CD4-positive, alpha-beta T cell treated with Interleukin-15 for 4 hours (primary cell): ENCODE measurements around the gene H6PD.

ENCODE experiments used
- DNase-seq: peaks from one replicate; pipeline ENCODE4 v3.0.0-alpha.2; 2020; ENCODE audit warnings: low spot score

Gene H6PD

DNA sequence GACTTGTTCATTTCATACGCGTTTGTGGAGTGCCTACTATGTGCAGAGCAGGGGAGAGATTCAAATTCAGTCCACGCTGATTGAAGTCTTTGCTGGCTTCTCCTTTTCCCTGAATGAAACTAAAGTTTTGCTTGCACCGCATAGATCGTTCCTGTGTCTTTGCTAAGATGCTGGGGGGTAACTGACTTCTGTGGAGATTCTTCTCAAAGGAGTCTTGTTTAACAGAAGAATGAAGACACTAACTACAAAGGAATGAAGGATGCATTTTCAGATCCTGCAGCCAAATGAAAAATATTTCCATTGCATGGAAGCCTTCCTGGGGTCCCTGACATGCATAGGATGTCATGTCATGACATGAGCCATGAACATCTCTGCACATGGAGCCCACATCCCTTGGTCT, 26.9 kb upstream of the H6PD start:
- no peak for DNase-seq

DNA sequence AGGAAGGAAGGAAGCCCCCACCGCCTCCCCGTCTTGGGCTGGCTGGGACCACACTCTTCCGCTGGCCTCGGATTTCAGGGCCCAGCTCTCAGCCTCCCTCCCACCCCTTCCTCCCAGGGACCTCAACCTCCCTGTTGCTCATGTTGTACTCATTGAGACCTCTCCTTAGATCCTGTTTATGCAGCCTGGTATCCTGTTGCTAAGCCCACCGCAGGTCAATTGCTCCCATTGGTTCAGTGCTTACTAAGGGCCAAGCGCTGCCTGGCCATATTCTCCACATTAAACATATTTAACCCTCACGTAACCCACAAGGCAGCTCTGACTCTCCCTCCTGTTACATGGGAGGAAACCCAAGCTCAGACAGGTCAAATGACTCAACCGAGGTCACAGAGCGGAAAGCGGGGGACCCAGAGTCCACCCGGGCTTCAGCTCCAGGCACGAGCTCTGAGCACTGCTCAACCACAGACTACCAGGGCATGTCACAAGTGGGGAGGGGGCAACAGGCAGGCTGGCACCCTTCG, 23.2 kb upstream of the H6PD start:
- no peak for DNase-seq

DNA sequence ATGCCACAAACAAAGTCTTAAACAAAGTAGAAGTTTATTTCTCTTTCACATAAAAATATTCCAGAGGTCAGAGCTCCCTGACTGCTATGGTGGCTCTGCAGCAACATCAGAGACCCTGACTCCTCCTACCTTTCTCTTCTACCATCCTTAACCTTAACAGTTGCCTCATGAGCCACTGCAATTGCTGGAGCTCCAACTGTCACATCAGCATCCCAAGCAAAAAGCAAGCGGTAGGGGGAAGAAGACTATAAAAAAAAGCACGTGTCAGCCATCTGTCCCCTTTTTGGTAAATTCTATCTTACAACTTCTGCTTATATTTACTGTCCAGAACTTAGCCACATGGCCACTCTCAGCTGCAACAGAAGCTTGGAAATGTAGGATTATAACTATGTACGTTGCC, 21.8 kb upstream of the H6PD start:
- DNase-seq, result no peak

- no peak for DNase-seq
Measured at GRCh38 chr1:9213956-9214355, 20.6 kb upstream of the H6PD start.

DNA sequence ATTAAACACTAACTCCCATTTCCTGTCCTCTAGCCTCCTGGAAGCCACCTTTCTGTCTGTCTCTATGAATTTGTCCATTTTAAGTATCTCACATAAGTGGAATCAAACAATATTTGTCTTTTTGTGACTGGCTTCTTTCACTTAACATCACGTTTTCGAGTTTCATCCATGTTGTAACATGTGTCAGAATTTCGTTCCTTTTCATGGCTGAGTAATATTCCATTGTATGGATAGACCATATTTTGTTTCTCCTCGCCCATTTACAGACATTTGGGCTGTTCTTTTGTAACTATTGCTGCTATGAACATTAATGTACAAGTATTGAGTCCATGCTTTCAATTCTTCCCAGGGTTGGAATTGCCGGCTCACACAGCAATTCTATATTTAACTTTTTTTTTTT, 15.7 kb upstream of the H6PD start:
- DNase-seq, result no peak

GRCh38 chr1:9222846-9223625, 11.5 kb upstream of the H6PD start:
- no peak for DNase-seq

- DNase-seq, result no peak
Measured at GRCh38 chr1:9224664-9225410, 9.7 kb upstream of the H6PD start.

- no peak for DNase-seq
Measured at GRCh38 chr1:9225411-9225785, 9.2 kb upstream of the H6PD start.

DNA sequence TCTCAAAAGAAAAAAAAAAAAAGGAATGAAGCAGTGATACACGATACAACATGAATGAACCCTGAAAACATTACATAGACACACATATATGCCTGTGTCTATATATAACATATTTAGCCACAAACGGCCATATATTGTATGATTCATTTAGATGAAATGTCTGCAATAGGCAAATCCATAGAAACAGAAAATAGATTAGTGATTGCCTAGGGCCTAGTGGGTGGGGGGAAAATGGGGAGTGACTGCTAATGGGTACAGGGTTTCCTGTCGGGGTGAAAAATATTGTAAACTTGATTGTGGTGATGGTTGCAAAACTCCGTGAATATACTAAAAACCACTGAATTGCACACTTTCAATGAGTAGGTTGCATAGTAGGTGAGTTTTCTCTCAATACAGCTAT, 6.0 kb upstream of the H6PD start:
- no peak for DNase-seq

DNA sequence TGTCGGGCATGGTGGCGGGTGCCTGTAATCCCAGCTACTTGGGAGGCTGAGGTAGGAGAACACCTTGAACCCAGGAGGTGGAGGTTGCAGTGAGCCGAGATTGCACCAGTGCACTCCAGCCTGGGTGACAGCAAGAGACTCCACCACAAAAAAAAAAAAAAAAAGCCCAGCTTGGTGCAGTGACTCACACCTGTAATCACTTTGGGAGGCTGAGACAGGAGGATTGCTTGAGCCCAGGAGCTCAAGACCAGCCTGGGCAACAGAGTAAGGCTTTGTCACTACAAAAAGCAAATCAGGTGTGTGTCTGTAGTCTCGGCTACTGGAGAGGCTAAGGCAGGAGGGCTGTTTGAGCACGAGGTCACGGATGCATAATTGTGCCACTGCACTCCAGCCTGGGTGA, 5.0 kb upstream of the H6PD start:
- no peak for DNase-seq

GRCh38 chr1:9230869-9231533, 3.6 kb upstream of the H6PD start:
- no peak for DNase-seq

GRCh38 chr1:9231648-9232332, 2.8 kb upstream of the H6PD start:
- DNase-seq, result no peak

DNA sequence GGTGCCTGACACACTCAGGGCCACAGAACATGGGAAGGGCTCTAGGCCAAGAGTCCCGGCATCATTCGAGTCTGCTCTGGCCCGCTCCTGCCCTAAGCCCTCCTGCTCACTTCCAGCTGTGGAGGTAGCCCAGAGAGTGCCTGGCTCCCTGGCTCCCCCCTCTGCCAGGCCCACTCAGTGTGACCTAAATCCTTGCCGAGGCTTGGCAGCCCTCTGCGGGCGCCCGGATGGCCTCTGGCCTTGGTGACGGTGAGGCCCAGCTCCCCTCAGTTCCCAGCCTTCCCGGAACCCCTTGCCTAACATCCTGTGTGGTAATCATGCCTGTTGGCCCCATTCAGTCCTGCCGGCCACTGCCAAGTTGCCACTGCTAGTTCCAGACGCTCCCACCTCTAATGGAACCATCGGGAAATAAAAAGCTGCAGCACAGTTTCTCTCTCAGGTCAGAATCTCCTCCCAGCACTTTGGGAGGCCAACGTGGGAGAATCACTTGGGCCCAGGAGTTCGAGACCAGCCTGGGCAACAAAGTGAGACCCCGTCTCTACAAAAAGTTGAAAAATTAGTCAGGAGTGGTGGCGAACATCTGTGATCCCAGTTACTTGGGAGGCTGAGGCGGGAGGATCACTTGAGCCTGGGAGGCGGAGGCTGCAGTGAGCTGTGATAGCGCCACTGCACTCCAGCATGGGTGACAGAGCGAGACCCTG, 1.2 kb upstream of the H6PD start:
- no peak for DNase-seq

GRCh38 chr1:9233942-9234222, 692 bp upstream of the H6PD start:
- no peak for DNase-seq

DNA sequence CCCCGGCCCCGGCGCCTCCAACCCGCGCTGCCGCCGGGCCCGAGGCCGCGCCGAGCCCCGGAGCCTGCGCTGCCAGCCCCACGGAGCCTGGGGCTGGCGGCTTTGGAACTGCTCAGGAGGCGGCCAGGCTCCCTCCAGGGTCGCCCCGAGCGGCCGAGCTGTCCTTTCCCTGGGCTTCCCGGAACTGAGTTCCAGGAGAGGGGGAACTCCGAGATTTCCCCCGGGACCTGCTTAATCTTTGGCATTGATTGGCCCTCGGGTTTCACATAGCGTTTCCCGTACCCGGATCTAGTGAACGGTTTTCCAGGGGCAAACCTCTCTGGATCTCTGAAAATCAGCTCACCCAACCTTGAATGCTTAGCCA, 504 bp downstream of the H6PD start:
- no peak for DNase-seq

GRCh38 chr1:9235560-9235959, 986 bp downstream of the H6PD start:
- no peak for DNase-seq

- DNase-seq, result no peak
Measured at GRCh38 chr1:9238134-9238533, 3.6 kb downstream of the H6PD start.

- DNase-seq, result no peak
Measured at GRCh38 chr1:9238550-9238949, 4.0 kb downstream of the H6PD start.

GRCh38 chr1:9239622-9240401, 5.2 kb downstream of the H6PD start:
- peak; percentile 34 for DNase-seq

- no peak for DNase-seq
Measured at GRCh38 chr1:9240914-9241820, 6.6 kb downstream of the H6PD start.
